DND-41 (cell line): ENCODE measurements around the gene RASGRP2.

Experiments
- ATAC-seq: fragments of 200-7000 bp; cut with Tn5 transposase; 3 replicates; pipeline ENCODE4 v1.9.1; 2021; ENCODE audit warnings: low read depth; ENCODE audit not compliant: insufficient read depth
- DNase-seq: peaks from one replicate; pipeline ENCODE4 v3.0.0-alpha.2; 2020
- H2AFZ ChIP-seq: 2 replicates; pipeline ENCODE4 v1.6.0; 2012; ENCODE audit warnings: low read depth, low read length
- H3K27ac ChIP-seq: 2 replicates; pipeline ENCODE4 v1.5.1; 2012; ENCODE audit warnings: low read length, inconsistent platforms
- H3K27me3 ChIP-seq: fragments of 200-600 bp; sonication (generic); 2 replicates; pipeline ENCODE4 v1.6.0; 2012; ENCODE audit warnings: low read length, mild to moderate bottlenecking, inconsistent platforms; ENCODE audit not compliant: insufficient read depth, poor library complexity
- H3K36me3 ChIP-seq: 2 replicates; pipeline ENCODE4 v1.5.1; 2012; ENCODE audit warnings: low read length, inconsistent platforms; ENCODE audit not compliant: insufficient read depth
- H3K4me1 ChIP-seq: 2 replicates; pipeline ENCODE4 v1.5.1; 2012; ENCODE audit warnings: mild to moderate bottlenecking, low read length; ENCODE audit not compliant: insufficient read depth
- H3K4me2 ChIP-seq: 2 replicates; pipeline ENCODE4 v1.6.0; 2012; ENCODE audit warnings: mild to moderate bottlenecking, moderate library complexity, low read length, inconsistent platforms; ENCODE audit not compliant: insufficient read depth
- H3K4me3 ChIP-seq, 2 experiments: fragments of 200-600 bp in 1 of 2; shearing (Covaris generic) in 1 of 2; 2 replicates each; pipeline ENCODE4 v1.5.1; 2012 to 2016; ENCODE audit warnings: inconsistent platforms in 2 of 2, low read length in 2 of 2, mild to moderate bottlenecking in 2 of 2, low read depth in 1 of 2, moderate library complexity in 1 of 2
- H3K79me2 ChIP-seq: 2 replicates; pipeline ENCODE4 v1.6.0; 2012; ENCODE audit warnings: low read length, inconsistent platforms; ENCODE audit not compliant: insufficient read depth
- H3K9ac ChIP-seq: 2 replicates; pipeline ENCODE4 v1.6.0; 2012; ENCODE audit warnings: low read depth, mild to moderate bottlenecking, inconsistent platforms, low read length, moderate library complexity
- H3K9me3 ChIP-seq: 2 replicates; pipeline ENCODE4 v1.5.1; 2012; ENCODE audit warnings: low read length, moderate library complexity, mild to moderate bottlenecking, inconsistent platforms; ENCODE audit not compliant: insufficient read depth, severe bottlenecking
- H4K20me1 ChIP-seq: 2 replicates; pipeline ENCODE4 v1.6.0; 2012; ENCODE audit warnings: low read length; ENCODE audit not compliant: insufficient read depth
- EZH2 ChIP-seq: IDR thresholded peaks from 3 replicates; pipeline ENCODE4 v1.6.1; 2012; ENCODE audit warnings: borderline replicate concordance, low read depth, mild to moderate bottlenecking, moderate library complexity, low read length, inconsistent platforms; ENCODE audit not compliant: severe bottlenecking
- TF ChIP-seq, protein P1 (sequence below): IDR thresholded peaks from 2 replicates; pipeline ENCODE4 v1.5.1; 2012; ENCODE audit warnings: borderline replicate concordance, low read length, moderate library complexity, mild to moderate bottlenecking; ENCODE audit not compliant: poor library complexity, severe bottlenecking; ENCODE audit errors: extremely low read depth

Gene RASGRP2

GRCh38 chr11:64685536-64685935, 58.4 kb downstream of the RASGRP2 start:
- TF ChIP-seq, protein P1, sequence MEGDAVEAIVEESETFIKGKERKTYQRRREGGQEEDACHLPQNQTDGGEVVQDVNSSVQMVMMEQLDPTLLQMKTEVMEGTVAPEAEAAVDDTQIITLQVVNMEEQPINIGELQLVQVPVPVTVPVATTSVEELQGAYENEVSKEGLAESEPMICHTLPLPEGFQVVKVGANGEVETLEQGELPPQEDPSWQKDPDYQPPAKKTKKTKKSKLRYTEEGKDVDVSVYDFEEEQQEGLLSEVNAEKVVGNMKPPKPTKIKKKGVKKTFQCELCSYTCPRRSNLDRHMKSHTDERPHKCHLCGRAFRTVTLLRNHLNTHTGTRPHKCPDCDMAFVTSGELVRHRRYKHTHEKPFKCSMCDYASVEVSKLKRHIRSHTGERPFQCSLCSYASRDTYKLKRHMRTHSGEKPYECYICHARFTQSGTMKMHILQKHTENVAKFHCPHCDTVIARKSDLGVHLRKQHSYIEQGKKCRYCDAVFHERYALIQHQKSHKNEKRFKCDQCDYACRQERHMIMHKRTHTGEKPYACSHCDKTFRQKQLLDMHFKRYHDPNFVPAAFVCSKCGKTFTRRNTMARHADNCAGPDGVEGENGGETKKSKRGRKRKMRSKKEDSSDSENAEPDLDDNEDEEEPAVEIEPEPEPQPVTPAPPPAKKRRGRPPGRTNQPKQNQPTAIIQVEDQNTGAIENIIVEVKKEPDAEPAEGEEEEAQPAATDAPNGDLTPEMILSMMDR = no peak
- TF ChIP-seq EZH2 = no peak
- no peak overlapping the region for H3K27ac ChIP-seq
- peaks cover 3% of the 10 kb centered on the region for H3K27me3 ChIP-seq
- no peak overlapping the region for H2AFZ ChIP-seq
- no peak overlapping the region for H3K4me2 ChIP-seq
- H3K9ac ChIP-seq = no peak overlapping the region
- H3K36me3 ChIP-seq = no peaks in the 10 kb centered on the region
- H3K4me3 ChIP-seq = no peak overlapping the region
- H3K4me1 ChIP-seq = peaks cover 16% of the 10 kb centered on the region
- ATAC-seq (no peak), DNase-seq (no peak)
- no peaks in the 10 kb centered on the region for H3K79me2 ChIP-seq
- H4K20me1 ChIP-seq = no peaks in the 10 kb centered on the region
- no peaks in the 10 kb centered on the region for H3K9me3 ChIP-seq

GRCh38 chr11:64684357-64684756, 59.6 kb downstream of the RASGRP2 start:
- H3K9ac ChIP-seq = no peak overlapping the region
- no peak overlapping the region for H3K27ac ChIP-seq
- H3K27me3 ChIP-seq = peaks cover 3% of the 10 kb centered on the region
- H3K4me3 ChIP-seq = no peak overlapping the region
- no peaks in the 10 kb centered on the region for H3K9me3 ChIP-seq
- no peaks in the 10 kb centered on the region for H3K36me3 ChIP-seq
- DNase-seq = no peak
- no peak overlapping the region for H2AFZ ChIP-seq
- H3K4me1 ChIP-seq = peaks cover 15% of the 10 kb centered on the region
- H4K20me1 ChIP-seq = no peaks in the 10 kb centered on the region
- no peak overlapping the region for H3K4me2 ChIP-seq
- ATAC-seq = no peak
- no peaks in the 10 kb centered on the region for H3K79me2 ChIP-seq
- TF ChIP-seq, protein P1 = no peak
- no peak for TF ChIP-seq EZH2

- Histone ChIP-seq H3K4me3 (no peak overlapping the region), H3K36me3 (no peaks in the 10 kb centered on the region), H3K9me3 (no peaks in the 10 kb centered on the region), H3K27ac (no peak overlapping the region), H4K20me1 (no peaks in the 10 kb centered on the region), H3K27me3 (peaks cover 17% of the 10 kb centered on the region), H3K4me2 (no peak overlapping the region), H3K79me2 (no peaks in the 10 kb centered on the region), H3K4me1 (no peaks in the 10 kb centered on the region), H2AFZ (no peak overlapping the region), H3K9ac (no peak overlapping the region)
- TF ChIP-seq EZH2 = no peak
- TF ChIP-seq, protein P1 = no peak
- no peak for ATAC-seq
- DNase-seq = no peak
These were observed 62.8 kb downstream of the RASGRP2 start for GRCh38 chr11:64681171-64681570.

- Histone ChIP-seq H3K4me1 (no peaks in the 10 kb centered on the region), H3K9me3 (no peaks in the 10 kb centered on the region), H4K20me1 (peaks cover 3% of the 10 kb centered on the region; the same call in 1 of the 2 replicates), H2AFZ (no peak overlapping the region), H3K79me2 (no peaks in the 10 kb centered on the region), H3K27me3 (peaks cover 24% of the 10 kb centered on the region), H3K27ac (no peak overlapping the region), H3K4me3 (no peak overlapping the region), H3K4me2 (no peak overlapping the region), H3K9ac (no peak overlapping the region), H3K36me3 (no peaks in the 10 kb centered on the region)
- ATAC-seq = no peak
- no peak for DNase-seq
- TF ChIP-seq, protein P1 = no peak
- no peak for TF ChIP-seq EZH2
These were observed 64.1 kb downstream of the RASGRP2 start for GRCh38 chr11:64679846-64680245.
